ENCODE data around the gene MYH1. TPM values are rescaled to one million over a fixed set of nuclear protein-coding genes. Genes with fewer than 3 reads are reported as not detected.
"Not testable (repeated sequence)": the region's sequence is repeated elsewhere in the genome, so short reads cannot be mapped to it uniquely, and the experiment has no call there.

Gene MYH1
- total RNA-seq, 1 donor, result not detected

DNA sequence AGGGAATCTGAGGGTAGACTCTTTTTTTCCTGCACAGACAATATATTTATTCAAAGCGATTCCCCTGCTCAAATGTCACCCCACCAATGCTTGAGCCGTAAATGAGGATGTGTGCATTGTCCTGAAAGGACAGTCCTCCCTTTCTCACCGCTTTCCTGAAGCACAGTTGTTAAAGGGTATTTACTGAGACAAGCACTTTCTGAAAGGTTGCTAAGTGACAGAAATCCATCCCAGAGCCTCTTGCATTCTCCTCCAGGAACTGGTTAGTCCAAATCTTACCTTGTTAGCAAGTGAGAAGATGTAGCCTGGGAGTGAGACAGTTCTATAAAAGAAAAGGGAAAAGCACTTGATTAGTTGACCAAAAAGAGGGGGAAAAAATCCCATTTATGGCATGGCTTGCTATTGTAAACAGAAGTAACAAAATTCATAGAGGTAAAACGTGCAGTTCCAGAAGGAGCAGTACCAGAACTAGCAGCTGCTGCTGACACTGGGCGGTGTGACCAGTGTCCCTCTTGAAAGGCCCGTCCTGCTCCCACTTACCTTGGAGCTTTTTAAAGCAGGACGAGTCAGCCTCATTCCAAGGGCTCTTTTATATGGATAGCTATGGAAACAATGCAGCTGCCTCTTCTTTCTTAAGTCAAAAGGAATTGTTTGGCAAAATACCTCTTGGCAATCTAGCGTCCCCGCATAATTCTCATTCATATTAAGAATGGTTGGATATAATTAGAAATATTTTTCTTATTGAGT, 30.9 kb upstream of the MYH1 start, which contains the start of gene MYH2:
MYH2 (minus strand) TSS at position 563 of the 747 bp plus-strand sequence. CDS start 1,738 bp downstream, outside the sequence.
- no peak for DNase-seq (ENCODE audit: low read depth)
- TF ChIP-seq, protein P1, sequence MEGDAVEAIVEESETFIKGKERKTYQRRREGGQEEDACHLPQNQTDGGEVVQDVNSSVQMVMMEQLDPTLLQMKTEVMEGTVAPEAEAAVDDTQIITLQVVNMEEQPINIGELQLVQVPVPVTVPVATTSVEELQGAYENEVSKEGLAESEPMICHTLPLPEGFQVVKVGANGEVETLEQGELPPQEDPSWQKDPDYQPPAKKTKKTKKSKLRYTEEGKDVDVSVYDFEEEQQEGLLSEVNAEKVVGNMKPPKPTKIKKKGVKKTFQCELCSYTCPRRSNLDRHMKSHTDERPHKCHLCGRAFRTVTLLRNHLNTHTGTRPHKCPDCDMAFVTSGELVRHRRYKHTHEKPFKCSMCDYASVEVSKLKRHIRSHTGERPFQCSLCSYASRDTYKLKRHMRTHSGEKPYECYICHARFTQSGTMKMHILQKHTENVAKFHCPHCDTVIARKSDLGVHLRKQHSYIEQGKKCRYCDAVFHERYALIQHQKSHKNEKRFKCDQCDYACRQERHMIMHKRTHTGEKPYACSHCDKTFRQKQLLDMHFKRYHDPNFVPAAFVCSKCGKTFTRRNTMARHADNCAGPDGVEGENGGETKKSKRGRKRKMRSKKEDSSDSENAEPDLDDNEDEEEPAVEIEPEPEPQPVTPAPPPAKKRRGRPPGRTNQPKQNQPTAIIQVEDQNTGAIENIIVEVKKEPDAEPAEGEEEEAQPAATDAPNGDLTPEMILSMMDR (IDR thresholded peaks at IDR 0.05; ENCODE audit: insufficient read depth, low read depth, low read length), result no peak
- H3K4me3 ChIP-seq (ENCODE audit: low read depth, low read length), result no peak within 1 kb of the TSS

DNA sequence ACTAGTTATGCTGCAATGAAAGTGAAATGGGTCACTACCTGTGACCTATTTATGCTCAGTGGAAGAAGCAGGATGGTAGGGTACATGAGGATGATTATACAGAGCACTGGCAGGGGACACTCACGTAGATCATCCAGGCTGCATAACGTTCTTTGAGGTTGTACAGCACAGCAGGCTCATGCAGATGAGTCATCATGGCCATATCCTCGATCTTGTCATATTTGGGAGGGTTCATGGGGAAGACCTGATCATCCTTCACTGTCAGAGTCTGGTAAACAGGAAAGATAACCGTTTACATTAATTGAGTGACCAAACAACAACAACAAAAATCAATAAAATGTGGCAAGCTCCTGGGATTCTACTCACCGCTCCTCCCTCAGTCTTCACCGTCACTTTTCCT, 29.0 kb upstream of the MYH1 start:
- H3K4me3 ChIP-seq (ENCODE audit: low read depth, low read length), result no peak overlapping the region
- peak; percentile 63 for DNase-seq (ENCODE audit: low read depth)

DNA sequence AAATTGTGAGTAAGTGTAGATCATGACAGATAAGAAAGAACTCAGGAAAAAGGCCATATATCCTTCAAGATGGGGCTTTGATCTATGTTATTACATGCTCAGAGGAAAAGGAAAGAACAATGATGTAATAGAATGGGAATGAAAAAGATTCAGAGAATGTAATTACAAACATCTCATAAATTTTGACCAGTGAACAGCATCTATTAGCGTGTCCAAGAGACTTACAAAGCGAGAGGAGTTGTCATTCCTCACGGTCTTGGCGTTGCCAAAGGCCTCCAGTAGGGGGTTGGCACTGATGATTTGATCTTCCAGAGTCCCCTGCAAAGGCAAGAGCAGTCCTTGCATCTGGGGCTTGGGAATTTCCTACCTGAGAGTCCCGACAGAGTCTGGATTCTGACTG, 25.1 kb upstream of the MYH1 start:
- H3K4me3 ChIP-seq (ENCODE audit: low read depth, low read length), result not testable (repeated sequence)
- peak; percentile 26 for DNase-seq (ENCODE audit: low read depth)
- TF ChIP-seq, protein P1 (IDR thresholded peaks at IDR 0.05; ENCODE audit: insufficient read depth, low read depth, low read length), result peak; percentile 14

More for the DNA sequence above, 29.0 kb upstream of the MYH1 start:
- TF ChIP-seq, protein P1 (IDR thresholded peaks at IDR 0.05; ENCODE audit: insufficient read depth, low read depth, low read length), result no peak

DNA sequence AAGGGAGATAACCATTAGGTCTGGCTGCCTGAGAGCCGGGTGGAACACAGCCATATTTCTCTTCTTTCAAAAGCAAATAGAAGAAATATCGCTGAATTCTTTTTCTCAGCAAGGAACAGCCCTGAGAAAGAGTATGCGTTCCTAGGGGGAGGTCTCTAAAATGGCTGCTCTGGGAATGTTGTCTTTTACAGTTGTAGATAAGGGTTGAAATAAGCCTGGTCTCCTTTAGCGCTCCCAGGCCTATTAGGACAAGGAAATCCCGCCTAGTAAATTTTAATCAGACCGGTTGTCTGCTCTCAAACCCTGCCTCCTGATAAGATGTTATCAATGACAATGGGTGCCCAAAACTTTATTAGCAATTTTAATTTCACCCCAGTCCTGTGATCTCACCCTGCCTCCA, 22.8 kb upstream of the MYH1 start:
- not testable (repeated sequence) for DNase-seq (ENCODE audit: low read depth); H3K4me3 ChIP-seq (ENCODE audit: low read depth, low read length)

DNA sequence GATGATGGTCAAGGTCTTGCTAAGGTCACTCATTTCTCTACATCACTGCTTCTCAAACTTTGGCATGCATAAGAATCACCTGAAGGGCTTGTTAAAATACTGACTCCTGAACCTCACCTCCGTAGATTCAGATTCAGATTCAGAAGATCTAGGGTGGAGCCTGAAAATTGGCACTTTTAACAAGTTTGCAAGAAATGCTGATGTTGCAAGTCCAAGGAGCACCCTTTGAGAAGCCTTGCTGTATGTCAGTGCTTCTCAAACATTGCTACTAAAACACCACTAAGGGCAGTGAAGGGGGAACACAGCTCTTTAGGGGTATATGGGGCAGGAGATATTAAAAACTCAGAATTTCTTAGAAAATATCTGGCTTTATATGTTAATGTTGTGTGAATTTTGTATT, 13.7 kb upstream of the MYH1 start:
- TF ChIP-seq, protein P1 (IDR thresholded peaks at IDR 0.05; ENCODE audit: insufficient read depth, low read depth, low read length), result no peak
- DNase-seq (ENCODE audit: low read depth), result no peak

DNA sequence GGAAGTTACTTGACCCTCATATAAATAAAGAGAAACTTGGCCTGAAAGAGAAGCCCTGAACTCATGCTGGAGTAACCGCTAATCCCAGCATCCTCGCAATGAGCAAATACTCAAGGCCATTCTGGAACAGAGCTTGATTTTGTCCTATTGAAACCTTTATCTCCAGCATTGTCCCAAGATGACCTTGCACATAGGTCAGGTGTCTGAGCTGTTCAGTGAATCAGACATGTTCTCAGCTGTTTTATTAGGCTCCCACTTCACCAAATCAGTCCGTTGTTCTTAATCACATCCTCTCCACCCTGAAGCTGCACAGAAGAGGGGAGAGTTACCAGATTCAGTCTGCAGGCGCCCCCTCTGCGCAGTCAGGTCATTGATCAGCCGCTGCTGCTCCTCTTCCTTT, 9.1 kb upstream of the MYH1 start:
- TF ChIP-seq, protein P1 (IDR thresholded peaks at IDR 0.05; ENCODE audit: insufficient read depth, low read depth, low read length), result no peak
- no peak for DNase-seq (ENCODE audit: low read depth)
- no peak overlapping the region for H3K4me3 ChIP-seq (ENCODE audit: low read depth, low read length)

More for the DNA sequence above, 13.7 kb upstream of the MYH1 start:
- no peak overlapping the region for H3K4me3 ChIP-seq (ENCODE audit: low read depth, low read length)

DNA sequence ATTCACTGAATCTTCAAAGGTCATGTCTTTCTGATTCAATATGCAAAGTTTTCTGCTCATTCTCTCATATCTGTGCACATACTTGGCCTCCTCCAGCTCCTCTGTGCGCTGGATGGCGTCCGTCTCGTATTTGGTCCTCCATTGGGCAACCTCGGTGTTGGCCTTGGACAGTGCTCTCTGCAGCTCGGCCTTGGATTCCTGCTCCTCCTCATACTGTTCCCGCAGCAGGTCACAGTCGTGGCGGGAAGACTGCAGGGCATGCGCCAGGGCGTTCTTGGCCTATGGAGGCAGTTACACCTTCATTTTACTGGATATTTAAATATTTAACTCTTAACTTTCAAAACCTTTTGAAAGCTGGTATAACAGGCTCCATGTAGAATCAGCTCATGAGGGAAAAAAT, 8.2 kb upstream of the MYH1 start:
- no peak overlapping the region for H3K4me3 ChIP-seq (ENCODE audit: low read depth, low read length)
- TF ChIP-seq, protein P1 (IDR thresholded peaks at IDR 0.05; ENCODE audit: insufficient read depth, low read depth, low read length), result no peak
- no peak for DNase-seq (ENCODE audit: low read depth)
